Measurements from ENCODE around the gene ARRDC1.
"Not testable (repeated sequence)": the region's sequence is repeated elsewhere in the genome, so short reads cannot be mapped to it uniquely, and the experiment has no call there.

ARRDC1 gene

DNA sequence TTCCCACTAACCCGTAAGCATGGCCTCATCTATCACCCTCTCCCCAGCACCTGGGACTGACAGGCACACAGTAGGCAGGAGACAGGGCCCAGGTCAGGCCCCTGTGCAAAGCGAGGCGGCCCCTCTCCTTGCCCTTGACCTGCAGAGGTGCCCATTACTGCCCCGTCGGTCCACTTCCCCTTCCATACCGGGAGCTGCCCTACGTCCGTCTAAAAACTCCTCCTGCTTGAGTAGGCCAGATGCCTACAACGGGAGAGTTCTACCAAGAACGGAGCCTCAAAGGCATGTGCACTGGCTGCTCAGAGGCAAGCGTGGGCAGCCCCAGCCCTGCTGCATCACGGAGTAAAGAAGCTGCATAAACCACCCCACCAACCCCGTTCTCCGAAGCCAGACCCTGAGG lies 22.1 kb upstream of the ARRDC1 start:
- FAIRE-seq (no peak), DNase-seq (ENCODE audit: insufficient read length, low spot score) (no peak)

DNA sequence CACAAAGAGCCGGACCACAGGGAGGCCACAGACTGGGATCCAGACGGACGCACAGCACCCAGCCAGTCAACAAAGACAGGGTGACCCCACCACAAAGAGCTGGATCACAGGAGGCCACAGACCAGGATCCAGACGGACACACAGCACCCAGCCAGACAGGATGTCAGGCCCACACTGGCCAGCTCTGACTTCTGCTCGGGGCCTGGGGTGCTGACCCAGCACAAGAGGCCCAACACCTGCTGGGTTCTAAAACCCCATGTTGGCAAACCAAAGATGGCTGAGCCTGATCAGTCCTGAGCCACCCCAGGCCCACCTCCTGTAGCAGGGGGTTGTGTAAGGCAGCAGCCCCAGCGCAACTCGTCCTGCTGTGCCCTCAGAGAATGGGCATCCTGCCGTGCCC lies 21.5 kb upstream of the ARRDC1 start:
- no peak for FAIRE-seq
- DNase-seq (ENCODE audit: insufficient read length, low spot score): no peak

DNA sequence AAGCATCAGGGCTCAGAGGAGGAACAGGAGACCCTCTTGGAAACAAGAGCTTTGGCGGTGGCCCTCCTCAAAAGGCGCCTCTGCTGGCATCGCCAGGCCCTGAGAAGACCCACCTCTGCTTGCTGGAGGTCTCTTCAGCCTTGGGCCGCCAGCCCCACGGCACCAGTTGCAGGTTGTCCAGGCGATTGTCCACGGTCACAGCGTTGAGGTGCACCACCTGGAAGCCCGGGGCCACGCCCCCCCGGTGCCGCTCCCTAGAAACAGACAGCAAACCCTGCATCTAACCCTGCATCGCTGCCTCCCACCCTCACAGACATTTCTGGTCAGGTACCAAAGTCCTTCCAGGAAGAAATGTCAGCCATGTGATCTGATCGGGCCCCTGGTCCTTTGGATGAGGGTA lies 18.6 kb upstream of the ARRDC1 start:
- DNase-seq (ENCODE audit: insufficient read length, low spot score) (no peak), FAIRE-seq (no peak)

DNA sequence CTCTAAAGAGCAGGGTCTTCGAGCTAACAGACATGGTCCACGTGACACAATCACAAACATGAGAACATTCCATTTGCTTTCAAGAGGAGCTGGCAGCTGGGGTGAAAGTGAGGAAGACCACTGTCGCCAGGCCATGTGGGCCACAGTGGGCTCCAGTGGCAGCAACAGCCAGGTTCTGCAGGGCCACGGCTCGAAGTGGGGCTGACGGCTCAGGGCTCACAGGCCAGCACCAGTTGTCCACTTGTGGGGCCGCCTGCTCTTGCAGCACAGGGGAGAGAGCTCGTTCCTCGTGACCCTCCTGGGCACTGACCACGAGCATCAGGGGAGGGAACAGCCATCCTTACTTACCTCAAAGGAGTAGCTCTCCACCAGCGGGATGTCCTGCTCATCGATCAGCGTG lies 17.2 kb upstream of the ARRDC1 start:
- FAIRE-seq (no peak), DNase-seq (ENCODE audit: insufficient read length, low spot score) (no peak)

DNA sequence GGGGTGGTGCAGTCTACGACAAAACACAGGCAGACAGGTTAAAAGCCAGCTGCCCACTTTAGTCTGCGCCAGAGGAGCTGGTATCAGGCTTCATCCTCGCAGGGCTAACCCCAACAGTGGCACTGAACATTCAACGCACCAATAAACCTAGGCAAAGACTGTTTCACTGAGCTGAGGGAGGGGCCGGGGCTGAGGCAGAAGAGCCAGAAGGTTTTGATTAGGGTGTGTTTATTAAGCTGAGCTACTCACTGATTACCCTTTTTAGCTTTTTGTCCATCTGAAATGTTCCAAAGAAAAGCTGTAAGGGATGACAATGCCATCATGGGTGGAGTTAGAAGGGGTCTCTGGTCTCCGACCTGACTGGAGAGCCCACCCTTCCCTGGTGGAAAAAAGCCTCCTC lies 16.6 kb upstream of the ARRDC1 start:
- FAIRE-seq (no peak), DNase-seq (ENCODE audit: insufficient read length, low spot score) (no peak)

DNA sequence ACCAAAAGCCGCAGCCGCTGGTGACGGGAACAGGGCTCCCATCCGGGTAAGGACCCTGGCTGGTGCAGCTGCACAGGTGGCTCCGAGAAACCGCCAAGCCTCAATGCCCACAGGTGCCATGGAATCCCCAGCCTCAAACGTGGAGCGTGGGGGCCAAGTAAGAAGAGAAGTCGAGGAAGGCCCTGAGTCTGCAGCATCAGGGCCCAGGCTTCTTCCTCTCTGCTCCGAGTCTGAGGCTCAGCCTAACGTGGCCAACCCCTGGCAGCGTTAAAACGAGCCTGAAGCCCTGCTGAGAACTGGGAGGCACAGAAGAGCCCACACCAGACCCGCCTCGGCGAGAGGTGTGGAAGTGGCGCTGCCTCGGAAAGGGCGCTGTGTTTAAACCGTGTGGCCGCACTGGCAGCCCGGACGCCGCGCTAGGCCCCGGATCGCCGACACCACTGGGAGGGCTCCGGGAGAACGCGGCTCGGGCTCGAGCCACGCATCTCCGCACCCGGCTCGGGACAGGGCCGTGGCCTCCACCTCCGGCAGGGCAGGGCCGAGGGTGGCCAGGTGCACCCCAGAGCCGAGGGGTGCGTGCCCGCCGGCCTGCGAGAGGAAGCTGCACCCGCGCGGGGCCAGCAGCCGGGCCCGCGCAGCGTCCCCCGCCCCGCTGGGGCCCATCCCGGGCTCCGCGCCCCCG lies 15.9 kb upstream of the ARRDC1 start:
- DNase-seq (ENCODE audit: insufficient read length, low spot score) (peak; percentile 35), FAIRE-seq (peak; percentile 75)

DNA sequence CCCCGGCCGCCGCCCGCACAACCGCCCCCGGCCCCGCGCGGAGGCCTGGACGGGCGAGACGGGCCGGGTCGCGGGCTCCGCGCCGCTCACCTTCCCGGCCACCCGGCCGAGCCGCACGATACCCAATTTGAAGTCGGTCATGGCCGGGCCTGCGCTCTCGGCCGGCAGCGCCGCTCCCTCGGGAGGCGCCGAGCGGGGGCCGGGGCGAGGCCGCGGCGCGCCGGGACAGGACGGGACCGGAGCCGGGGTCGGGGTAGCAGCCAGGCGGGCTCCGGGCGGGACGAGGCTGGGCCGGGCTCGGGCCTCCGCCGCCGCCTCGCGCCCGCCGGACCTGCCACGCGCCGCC lies 15.4 kb upstream of the ARRDC1 start:
- no peak for FAIRE-seq
- DNase-seq (ENCODE audit: insufficient read length, low spot score): no peak

DNA sequence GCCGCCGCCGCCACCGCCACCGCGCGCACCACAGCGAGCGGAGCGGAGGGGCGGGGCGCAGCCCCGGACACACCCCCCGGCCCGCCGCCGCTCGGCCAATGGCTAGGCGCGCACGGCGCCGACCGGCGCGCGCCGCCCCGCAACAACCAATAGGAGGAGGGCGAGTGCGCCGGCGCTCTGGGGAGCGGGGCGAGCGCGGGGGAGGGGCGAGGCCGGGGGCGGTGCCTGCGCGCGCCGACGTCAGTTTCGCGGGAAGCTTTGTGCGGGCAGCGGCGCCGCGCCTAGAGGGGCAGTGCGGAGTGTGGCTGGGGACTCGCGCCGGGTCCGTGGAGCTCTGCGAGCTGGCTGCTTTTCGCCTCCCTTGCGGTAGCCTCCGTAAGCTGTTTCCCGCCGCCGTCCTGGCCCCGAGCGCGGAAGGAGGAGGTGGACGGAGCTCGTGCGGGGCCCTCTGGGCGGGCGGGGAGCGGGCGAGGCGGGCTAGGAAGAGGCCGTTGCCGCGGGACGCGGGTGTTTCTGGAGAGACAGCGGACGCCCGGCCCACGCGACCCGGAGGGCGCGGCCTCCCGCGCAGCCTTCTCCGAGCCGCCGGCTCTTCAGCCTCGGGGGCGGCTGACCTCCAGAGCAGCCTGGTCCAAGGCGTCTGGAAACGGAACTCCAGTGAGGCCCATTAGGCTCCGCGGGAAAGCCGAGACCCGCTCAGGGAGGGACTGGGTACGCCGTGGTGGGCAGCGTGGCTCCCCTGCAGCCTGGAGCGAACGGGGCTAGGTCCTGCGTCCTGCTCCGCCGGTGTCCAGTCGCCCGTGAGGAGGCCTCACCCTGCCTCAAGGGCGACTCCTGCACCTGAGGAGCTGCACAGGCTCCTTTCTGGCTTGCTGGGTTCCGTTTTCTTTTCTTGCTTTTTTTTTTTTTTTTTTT lies 14.8 kb upstream of the ARRDC1 start, which contains the start of gene ZMYND19:
ZMYND19 (minus strand) TSS at position 44 of the 915 bp plus-strand sequence. CDS start 249 bp downstream, outside the sequence.
- DNase-seq (ENCODE audit: insufficient read length, low spot score) (peak; percentile 99), FAIRE-seq (peak; percentile 92)

DNA sequence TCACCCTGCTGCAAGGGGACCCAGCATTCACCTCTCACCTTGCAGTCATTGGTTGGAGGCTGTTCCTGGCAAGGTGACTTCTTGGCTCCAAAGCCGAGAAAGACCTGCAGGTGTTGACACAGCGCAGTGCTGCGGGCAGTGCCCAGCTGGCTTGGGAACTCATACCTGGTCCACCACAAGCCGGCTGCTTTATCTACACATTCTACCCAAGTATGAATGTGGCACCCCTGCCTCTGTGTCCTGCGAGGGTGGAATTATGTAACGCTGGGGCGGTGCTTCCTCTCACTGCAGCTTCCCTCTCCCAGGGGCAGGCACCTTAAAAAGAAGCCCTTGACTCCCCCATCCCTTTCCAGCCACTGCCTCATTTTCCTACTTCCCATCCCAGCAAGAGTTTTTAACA lies 12.7 kb upstream of the ARRDC1 start:
- DNase-seq (ENCODE audit: insufficient read length, low spot score): no peak
- FAIRE-seq: no peak

DNA sequence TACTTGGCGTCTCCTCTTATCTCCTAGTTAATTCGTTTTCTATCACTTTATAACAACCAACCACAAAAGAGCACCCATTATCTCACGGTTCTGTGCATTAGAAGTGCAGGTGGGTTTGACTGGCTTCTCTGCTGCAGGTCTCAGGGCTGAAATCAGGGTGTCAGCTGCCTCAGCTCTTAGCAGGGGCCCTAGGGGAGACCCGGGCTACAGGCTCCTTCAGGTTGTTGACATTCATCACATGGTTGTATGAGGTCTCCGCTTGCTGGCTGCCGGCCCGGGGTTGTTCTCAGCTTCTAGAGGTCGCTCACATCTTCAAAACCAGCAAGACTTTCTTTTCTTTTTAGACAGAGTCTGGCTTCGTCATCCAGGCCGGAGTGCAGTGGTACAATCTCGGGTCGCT lies 12.3 kb upstream of the ARRDC1 start:
- DNase-seq (ENCODE audit: insufficient read length, low spot score): no peak
- FAIRE-seq: no peak

DNA sequence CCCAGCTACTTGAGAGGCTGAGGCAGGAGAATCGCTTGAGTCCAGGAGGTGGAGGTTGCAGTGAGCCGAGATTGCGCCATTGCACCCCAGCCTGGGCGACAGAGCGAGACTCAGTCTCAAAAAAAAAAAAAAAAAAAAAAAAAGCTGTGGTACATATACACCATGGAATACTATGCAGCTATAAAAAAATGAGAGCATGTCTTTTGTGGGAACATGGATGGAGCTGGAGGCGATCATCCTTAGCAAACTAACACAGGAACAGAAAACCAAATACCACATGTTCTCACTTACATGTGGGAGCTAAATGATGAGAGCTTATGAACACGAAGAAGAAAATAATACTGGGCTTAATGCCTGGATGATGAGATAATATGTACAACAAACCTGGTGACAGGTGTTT lies 8.9 kb upstream of the ARRDC1 start:
- not testable (repeated sequence) for FAIRE-seq; DNase-seq (ENCODE audit: insufficient read length, low spot score)

DNA sequence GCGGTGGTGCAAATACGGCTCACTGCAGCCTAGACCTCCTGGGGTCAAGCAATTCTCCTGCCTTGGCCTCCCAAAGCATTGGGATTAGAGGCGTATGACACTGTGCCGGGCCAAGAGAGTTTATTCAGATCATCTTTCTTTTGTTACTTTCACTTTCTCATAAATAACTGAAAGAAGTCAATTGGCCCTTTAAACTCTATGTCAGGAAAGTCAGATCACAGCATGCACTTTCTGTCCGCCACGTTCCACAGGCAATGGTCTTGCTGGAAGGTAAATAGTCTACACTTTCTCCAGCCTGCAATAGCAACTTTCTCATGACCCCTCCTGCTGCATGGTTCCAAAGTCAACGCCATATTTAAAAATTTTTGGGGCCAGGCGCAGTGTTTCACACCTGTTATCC lies 6.5 kb upstream of the ARRDC1 start:
- no peak for FAIRE-seq
- DNase-seq (ENCODE audit: insufficient read length, low spot score): no peak

DNA sequence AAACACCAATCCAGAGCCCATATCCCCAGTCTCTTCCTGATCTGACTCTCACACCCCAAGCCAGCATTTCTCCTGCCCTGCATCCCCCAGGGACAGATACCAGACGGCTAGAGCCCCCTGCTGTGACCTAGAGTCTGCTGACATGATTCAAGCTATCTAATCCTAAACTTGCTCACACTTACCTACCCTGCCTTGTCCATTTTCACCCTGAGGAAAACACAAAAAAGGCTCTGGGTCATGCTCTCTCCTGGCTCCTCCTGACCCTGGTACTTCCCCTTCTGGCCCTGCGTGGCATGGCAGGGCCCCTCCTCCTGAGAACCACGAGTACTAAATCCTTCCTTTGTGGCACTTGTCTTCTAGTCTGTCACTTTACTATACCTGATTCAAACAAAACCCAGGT lies 2.8 kb upstream of the ARRDC1 start:
- DNase-seq (ENCODE audit: insufficient read length, low spot score): no peak
- FAIRE-seq: no peak

DNA sequence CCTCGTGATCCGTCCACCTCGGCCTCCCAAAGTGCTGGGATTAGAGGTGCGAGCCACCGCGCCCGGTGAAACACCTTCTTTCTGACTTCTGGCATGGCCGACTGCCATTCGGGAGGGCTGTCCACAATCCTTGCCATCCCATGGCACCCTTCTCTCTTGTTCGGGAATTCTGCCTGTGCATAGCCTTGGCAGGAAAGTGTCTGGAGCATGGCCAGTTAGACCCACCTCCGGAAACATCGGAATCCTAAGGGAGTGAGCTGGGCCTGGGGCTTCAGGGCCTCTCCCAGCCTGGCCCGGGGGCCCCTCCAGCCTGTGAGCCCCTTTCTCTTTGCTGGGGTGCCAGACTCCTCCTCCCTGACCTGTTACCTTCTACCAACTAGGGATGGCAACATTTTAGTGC lies 1.6 kb upstream of the ARRDC1 start:
- DNase-seq (ENCODE audit: insufficient read length, low spot score) (no peak), FAIRE-seq (no peak)

DNA sequence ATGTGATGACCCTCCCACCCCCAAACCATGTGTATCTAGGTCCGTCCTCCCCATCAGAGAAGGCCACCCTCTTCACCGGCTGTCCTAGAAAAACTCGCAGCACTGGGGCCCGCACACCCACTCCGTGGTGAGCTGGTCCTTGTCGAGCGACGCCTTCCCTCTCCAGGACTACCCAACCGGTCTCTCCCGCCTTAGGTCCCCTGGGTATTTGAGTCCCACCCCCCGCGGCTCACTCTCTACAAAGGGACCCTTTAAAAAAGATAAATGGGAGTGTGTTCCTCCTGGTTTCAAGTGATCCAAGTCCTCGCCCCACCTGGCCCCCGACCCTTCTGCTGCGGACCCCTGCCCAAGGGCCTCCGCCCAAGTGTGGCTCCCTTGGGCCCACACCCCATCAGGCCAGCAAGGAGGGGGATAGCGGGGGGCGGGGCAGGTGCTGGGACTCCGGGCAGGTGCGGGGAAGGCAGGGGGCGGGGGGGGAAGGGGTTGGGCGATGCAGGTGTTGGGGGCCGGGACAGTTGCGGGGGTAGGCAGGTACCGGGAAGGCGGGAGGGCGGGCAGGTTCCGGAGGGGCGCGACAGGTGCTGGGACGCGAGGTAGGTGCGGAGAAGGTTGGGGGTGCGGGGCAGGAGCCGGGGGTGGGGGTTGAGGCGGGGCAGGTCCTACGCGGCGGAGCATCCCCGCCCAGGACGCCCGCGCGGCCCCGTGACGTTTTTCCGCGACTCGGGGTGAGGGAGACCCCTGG lies 970 bp upstream of the ARRDC1 start:
- DNase-seq (ENCODE audit: insufficient read length, low spot score) (no peak), FAIRE-seq (no peak)

DNA sequence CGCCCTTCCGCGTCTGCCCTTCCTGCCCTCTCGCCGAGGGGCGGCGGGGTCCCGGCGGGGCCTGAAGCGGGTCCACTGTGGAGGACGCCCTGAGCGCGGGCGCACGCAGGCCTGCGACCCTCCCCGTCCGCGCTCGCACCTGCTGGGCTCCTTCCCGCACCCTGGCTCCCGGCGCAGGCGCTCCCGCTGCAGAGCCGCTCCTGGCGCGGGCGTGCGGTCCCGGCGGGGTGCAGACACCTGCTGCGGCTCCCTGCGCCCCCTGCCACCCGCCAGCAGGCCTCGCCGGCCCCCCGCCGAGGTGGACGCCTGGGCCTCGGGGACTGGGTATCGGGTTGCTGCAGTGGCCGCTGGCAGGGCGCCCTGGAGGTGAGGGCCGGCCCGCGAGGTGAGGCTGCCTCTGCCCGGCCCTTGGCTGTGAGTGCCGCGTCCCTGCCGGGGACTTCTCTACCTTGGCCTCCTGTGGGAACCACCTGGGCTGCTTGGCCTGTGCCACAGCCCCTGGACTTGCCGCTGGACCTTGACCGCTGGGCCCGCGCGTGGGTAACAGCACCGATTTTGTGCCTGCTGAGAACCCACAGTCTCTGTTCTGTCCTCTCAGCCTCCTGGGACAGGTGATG lies 627 bp downstream of the ARRDC1 start:
- no peak for DNase-seq (ENCODE audit: insufficient read length, low spot score)

DNA sequence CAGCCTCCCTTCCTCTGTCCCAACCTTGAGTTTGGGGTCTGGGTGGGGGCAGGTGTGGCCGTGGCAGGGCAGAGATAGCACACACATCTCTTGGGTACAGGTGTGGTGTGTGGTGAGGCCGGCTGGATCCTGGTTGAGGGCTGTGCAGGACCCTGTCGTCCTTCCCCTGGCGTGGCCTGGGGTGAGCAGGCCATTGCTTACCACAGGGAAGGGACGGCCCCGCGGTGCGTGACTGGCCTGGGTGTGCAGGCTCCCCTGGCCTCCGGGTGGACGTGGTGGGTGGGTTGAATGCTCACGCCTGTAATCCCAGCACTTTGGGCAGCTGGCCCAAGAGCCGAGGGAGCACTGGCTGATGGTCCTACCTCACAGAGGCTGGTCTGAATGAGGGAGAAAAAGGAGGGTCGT lies 1.2 kb downstream of the ARRDC1 start:
- no peak for FAIRE-seq
- no peak for DNase-seq (ENCODE audit: insufficient read length, low spot score)

More for the DNA sequence above, 627 bp downstream of the ARRDC1 start:
- no peak for FAIRE-seq

DNA sequence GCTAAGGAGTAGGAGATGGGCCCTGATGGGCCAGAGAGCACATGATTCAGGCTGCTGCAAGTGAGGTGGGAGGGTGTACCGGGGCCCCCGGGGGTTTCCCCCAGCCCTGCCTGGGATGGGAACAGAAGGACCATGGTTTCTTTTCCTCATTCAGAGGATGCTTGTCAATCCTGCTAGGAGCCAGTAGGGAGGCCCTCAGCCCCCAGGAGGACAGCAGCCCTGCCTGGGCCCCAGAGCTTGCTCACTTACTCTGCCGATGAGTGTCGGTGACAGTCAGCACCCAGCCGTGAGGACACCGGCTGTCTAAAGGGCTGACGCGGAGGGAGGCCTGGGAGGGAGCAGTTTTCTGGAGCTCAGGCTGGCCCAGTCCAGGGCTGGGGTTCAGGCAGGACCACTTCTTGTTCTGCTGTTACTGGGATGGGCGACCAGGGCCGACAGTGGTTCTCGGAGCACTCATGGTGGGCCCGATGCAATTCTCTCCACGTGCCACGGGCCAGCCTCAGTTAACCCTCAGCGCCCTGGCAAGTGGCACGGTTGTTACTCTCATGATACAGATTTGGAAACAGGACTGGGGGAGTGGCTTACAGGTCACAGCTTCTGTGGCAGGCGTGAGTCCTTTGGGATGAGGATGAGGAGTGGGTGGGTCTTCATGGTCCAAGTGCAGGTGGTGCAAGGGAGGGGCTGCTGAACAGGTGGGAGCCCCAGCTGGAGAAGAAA lies 1.8 kb downstream of the ARRDC1 start:
- DNase-seq (ENCODE audit: insufficient read length, low spot score) (no peak), FAIRE-seq (no peak)

DNA sequence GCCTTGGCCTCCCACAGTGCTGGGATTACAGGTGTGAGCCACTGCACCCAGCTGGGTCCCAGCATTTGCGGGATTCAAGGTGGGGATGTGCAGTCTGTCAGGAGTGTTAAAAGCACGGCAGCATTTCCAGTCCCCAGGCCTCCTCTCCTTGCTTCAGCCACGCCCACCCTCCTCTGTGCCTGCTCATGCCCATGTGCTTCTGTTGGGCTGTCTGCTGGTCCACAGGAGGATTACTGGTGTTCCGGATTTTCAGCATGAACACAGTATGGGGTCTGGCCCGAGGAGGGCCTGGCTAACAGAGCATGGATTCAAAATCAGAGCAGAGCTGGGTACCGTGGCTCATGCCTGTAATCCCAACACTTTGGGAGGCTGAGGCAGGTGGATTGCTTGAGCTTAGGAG lies 5.5 kb downstream of the ARRDC1 start:
- no peak for FAIRE-seq
- no peak for DNase-seq (ENCODE audit: insufficient read length, low spot score)

Measured in GM19239 (cell line).